CD14-positive monocyte (primary cell): ENCODE results near the gene NDUFS4. TPM values are rescaled to one million over a fixed set of nuclear protein-coding genes. Genes with fewer than 3 reads are reported as not detected.

Experiments
- DNase-seq, 3 donors: peaks; one replicate each; pipeline ENCODE4 v3.0.0-alpha.2; 2011 to 2022
- H2AFZ ChIP-seq: 2 replicates; pipeline ENCODE4 v1.6.0; 2012; ENCODE audit warnings: mild to moderate bottlenecking, low read depth, low read length, inconsistent platforms; ENCODE audit not compliant: insufficient read depth, poor library complexity, severe bottlenecking
- H3K27ac ChIP-seq, 2 donors: 1 replicate in 1 of 2; 2 replicates in 1 of 2; pipeline ENCODE4 v1.5.1; 2012 to 2013; ENCODE audit warnings: low read length in 2 of 2, control low read depth in 1 of 2, inconsistent platforms in 1 of 2, low read depth in 1 of 2, mild to moderate bottlenecking in 1 of 2
- H3K27me3 ChIP-seq, 2 donors: one replicate each; pipeline versions ENCODE4 v1.6.0 to v1.6.1; 2011 to 2013; ENCODE audit warnings: low read length in 2 of 2; ENCODE audit not compliant: control insufficient read depth in 2 of 2, insufficient read depth in 2 of 2
- H3K36me3 ChIP-seq, 2 donors: replicated peaks in 1 of 2; 1 replicate in 1 of 2; 2 replicates in 1 of 2; pipeline versions ENCODE4 v1.5.1 to v1.6.1; 2012 to 2013; ENCODE audit warnings: low read length in 2 of 2, control low read depth in 1 of 2, inconsistent platforms in 1 of 2, mild to moderate bottlenecking in 1 of 2; ENCODE audit not compliant: insufficient read depth in 2 of 2, control insufficient read depth in 1 of 2
- H3K4me1 ChIP-seq, 2 donors: 1 replicate in 1 of 2; 2 replicates in 1 of 2; pipeline versions ENCODE4 v1.5.1 to v1.6.1; 2012 to 2013; ENCODE audit warnings: low read length in 2 of 2, control low read depth in 1 of 2, inconsistent platforms in 1 of 2, mild to moderate bottlenecking in 1 of 2, moderate library complexity in 1 of 2; ENCODE audit not compliant: insufficient read depth in 2 of 2, control insufficient read depth in 1 of 2
- H3K4me2 ChIP-seq: replicated peaks from 2 replicates; pipeline ENCODE3; 2012; ENCODE audit warnings: low read length, moderate library complexity, mild to moderate bottlenecking; ENCODE audit not compliant: poor library complexity, severe bottlenecking; ENCODE audit errors: extremely low read depth
- H3K4me3 ChIP-seq, 3 experiments: fragments of 200-600 bp in 1 of 3; sonication (generic) in 1 of 3; replicated peaks in 1 of 3; 1 replicate in 2 of 3; 2 replicates in 1 of 3; pipeline ENCODE4 v1.5.1; 2011 to 2013; ENCODE audit warnings: low read length in 3 of 3, mild to moderate bottlenecking in 3 of 3, control low read depth in 2 of 3, low read depth in 2 of 3, inconsistent platforms in 1 of 3, moderate library complexity in 1 of 3
- H3K79me2 ChIP-seq: 2 replicates; pipeline ENCODE4 v1.6.0; 2012; ENCODE audit warnings: mild to moderate bottlenecking, control low read depth, inconsistent platforms, low read length, moderate library complexity; ENCODE audit not compliant: insufficient read depth
- H3K9ac ChIP-seq: 2 replicates; pipeline ENCODE4 v1.6.0; 2017; ENCODE audit warnings: low read length, mild to moderate bottlenecking; ENCODE audit not compliant: insufficient read depth, poor library complexity, severe bottlenecking
- H3K9me3 ChIP-seq, 2 donors: replicated peaks in 1 of 2; 1 replicate in 1 of 2; 2 replicates in 1 of 2; pipeline versions ENCODE4 v1.5.1 to v1.6.1; 2012 to 2013; ENCODE audit warnings: low read length in 2 of 2, control low read depth in 1 of 2; ENCODE audit not compliant: control insufficient read depth in 1 of 2, insufficient read depth in 1 of 2
- H4K20me1 ChIP-seq: 2 replicates; pipeline ENCODE4 v1.6.0; 2012; ENCODE audit warnings: mild to moderate bottlenecking, low read length, control low read depth, moderate library complexity; ENCODE audit not compliant: insufficient read depth
- H3K27ac Mint-ChIP-seq, 7 donors: one replicate each; pipeline ENCODE4 v1.8.0; 2020; ENCODE audit warnings: mild to moderate bottlenecking in 7 of 7, mixed read lengths in 7 of 7, moderate library complexity in 6 of 7, inconsistent platforms in 2 of 7
- H3K27me3 Mint-ChIP-seq, 3 donors: one replicate each; pipeline ENCODE4 v1.8.0; 2021 to 2022; ENCODE audit warnings: low read depth in 3 of 3, mild to moderate bottlenecking in 3 of 3, mixed read lengths in 3 of 3, moderate library complexity in 3 of 3, inconsistent platforms in 1 of 3
- H3K36me3 Mint-ChIP-seq, 2 donors: one replicate each; pipeline ENCODE4 v1.8.0; 2020; ENCODE audit warnings: mixed read lengths in 2 of 2, inconsistent platforms in 1 of 2, mild to moderate bottlenecking in 1 of 2
- H3K4me1 Mint-ChIP-seq: one replicate; pipeline ENCODE4 v1.8.0; 2020; ENCODE audit warnings: mild to moderate bottlenecking, mixed read lengths
- H3K4me3 Mint-ChIP-seq, 2 donors: one replicate each; pipeline ENCODE4 v1.8.0; 2020; ENCODE audit warnings: mild to moderate bottlenecking in 2 of 2, mixed read lengths in 2 of 2, moderate library complexity in 1 of 2
- H3K9me3 Mint-ChIP-seq, 7 donors: one replicate each; pipeline ENCODE4 v1.8.0; 2020 to 2022; ENCODE audit warnings: mixed read lengths in 7 of 7, mild to moderate bottlenecking in 6 of 7, moderate library complexity in 6 of 7, inconsistent platforms in 2 of 7
- WGBS: methylation state at CpG from one replicate; pipeline ENCODE4 v1.1.5; 2013; ENCODE audit warnings: missing lambda C conversion rate; ENCODE audit not compliant: insufficient coverage; 5-methylcytosine and 5-hydroxymethylcytosine counted together
- intact Hi-C, 2 donors: fragments of 100-400 bp; cut with micrococcal nuclease; formaldehyde crosslinking; loops; one replicate each; pipeline versions ENCODE4 v1.15.0 to v1.15.1; 2023
- polyA plus RNA-seq, 3 donors: library from polyadenylated mRNA; depleted of rRNA in 1 of 3; unstranded in 2 of 3; stranded (reverse) in 1 of 3; fragments of 300-500 nt in 2 of 3; fragments of >200 nt in 1 of 3; fragmentation: Illumina TruSeq in 2 of 3; gene quantifications; 1 replicate in 2 of 3; 2 replicates in 1 of 3; pipeline ENCODE4 v1.2.3, GENCODE V29; 2012 to 2021
- TF ChIP-seq, protein P1 (sequence below): fragments of 200-600 bp; IDR thresholded peaks from one replicate; pipeline ENCODE4 v1.8.0; 2022; ENCODE audit warnings: antibody characterized with exemption, mild to moderate bottlenecking

NDUFS4 gene
- polyA plus RNA-seq, 3 donors, result 42.5 to 118 (median 111) TPM

DNA sequence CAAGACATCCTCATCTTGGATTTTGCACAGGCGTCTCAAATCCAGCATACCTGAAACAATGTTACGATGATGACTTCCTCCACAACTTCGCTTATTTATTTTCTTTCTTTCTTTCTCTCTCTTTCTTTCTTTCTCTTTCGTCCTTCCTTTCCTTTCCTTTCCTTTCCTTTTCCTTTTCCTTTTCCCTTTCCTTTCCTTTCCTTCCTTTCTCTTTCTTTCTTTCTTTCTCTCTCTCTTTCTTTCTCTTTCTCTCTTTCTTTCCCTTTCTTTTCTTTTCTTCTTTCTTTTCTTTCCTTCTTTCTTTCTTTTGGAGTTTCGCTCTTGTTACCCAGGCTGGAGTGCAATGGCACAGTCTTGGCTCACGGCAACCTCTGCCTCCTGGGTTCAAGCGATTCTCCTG lies 20.1 kb downstream of the NDUFS4 start:
- no peaks in the 10 kb centered on the region for H3K27me3 ChIP-seq
- H3K27me3 Mint-ChIP-seq, result peaks cover 0 to 2% (median 2%) of the 10 kb centered on the region in 3 donors
- no peak overlapping the region for H3K9ac ChIP-seq
- no peak overlapping the region for H3K4me2 ChIP-seq
- peaks cover 91% of the 10 kb centered on the region for H3K79me2 ChIP-seq
- intact Hi-C loops, result no loop called here
- no peak for DNase-seq
- no peak overlapping the region for H2AFZ ChIP-seq
- WGBS, result 94% methylated on average over 7 of the region's 7 CpGs
- peaks cover 0 to 10% (median 2%) of the 10 kb centered on the region in 7 donors for H3K9me3 Mint-ChIP-seq
- TF ChIP-seq, protein P1, sequence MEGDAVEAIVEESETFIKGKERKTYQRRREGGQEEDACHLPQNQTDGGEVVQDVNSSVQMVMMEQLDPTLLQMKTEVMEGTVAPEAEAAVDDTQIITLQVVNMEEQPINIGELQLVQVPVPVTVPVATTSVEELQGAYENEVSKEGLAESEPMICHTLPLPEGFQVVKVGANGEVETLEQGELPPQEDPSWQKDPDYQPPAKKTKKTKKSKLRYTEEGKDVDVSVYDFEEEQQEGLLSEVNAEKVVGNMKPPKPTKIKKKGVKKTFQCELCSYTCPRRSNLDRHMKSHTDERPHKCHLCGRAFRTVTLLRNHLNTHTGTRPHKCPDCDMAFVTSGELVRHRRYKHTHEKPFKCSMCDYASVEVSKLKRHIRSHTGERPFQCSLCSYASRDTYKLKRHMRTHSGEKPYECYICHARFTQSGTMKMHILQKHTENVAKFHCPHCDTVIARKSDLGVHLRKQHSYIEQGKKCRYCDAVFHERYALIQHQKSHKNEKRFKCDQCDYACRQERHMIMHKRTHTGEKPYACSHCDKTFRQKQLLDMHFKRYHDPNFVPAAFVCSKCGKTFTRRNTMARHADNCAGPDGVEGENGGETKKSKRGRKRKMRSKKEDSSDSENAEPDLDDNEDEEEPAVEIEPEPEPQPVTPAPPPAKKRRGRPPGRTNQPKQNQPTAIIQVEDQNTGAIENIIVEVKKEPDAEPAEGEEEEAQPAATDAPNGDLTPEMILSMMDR, result no peak
- peaks cover 71% of the 10 kb centered on the region for H4K20me1 ChIP-seq
- no peak overlapping the region for H3K27ac ChIP-seq
- peaks cover 0 to 12% of the 10 kb centered on the region in 2 donors for H3K36me3 Mint-ChIP-seq
- H3K4me1 Mint-ChIP-seq, result peaks cover 11% of the 10 kb centered on the region
- H3K4me3 Mint-ChIP-seq, result peak overlapping the region in 1 of 2 donors; percentile 25
- H3K36me3 ChIP-seq, result no peaks in the 10 kb centered on the region
- H3K9me3 ChIP-seq, result no peaks in the 10 kb centered on the region
- no peak overlapping the region for H3K4me3 ChIP-seq
- peak overlapping the region in 2 of 7 donors; percentile 15 to 27 for H3K27ac Mint-ChIP-seq
- no peaks in the 10 kb centered on the region for H3K4me1 ChIP-seq

DNA sequence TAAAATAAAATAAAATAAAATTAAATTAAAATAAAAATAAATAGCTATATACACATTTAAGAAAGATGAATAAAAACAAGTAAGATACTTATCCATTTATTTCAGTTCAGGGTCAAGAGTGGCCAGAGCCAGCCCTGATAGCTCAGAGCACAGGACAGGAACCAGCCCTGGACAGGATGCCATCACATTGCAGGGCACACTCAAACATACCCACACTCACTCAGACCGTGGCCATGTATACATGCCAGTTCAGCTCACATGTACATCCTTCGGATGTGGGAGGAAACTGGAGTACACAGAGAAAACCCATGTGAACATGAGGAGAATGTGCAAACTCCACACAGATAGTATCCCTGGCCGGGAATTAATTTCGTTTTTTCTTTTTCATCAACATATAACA lies 21.8 kb downstream of the NDUFS4 start:
- TF ChIP-seq, protein P1, result no peak
- peaks cover 0 to 16% (median 2%) of the 10 kb centered on the region in 7 donors for H3K9me3 Mint-ChIP-seq
- intact Hi-C loops, result no loop called here
- DNase-seq, result no peak
- H3K9me3 ChIP-seq, result no peaks in the 10 kb centered on the region
- H3K36me3 Mint-ChIP-seq, result peaks cover 0 to 11% of the 10 kb centered on the region in 2 donors
- no peaks in the 10 kb centered on the region for H3K4me1 ChIP-seq
- H3K27me3 Mint-ChIP-seq, result peaks cover 0 to 2% (median 2%) of the 10 kb centered on the region in 3 donors
- H3K36me3 ChIP-seq, result no peaks in the 10 kb centered on the region
- no peak overlapping the region for H3K27ac Mint-ChIP-seq
- H3K27ac ChIP-seq, result no peak overlapping the region
- H3K4me1 Mint-ChIP-seq, result peaks cover 9% of the 10 kb centered on the region
- H3K27me3 ChIP-seq, result no peaks in the 10 kb centered on the region
- no CpG with 5 or more reads among the region's 4 CpGs for WGBS
- H3K4me3 Mint-ChIP-seq, result no peak overlapping the region
- no peak overlapping the region for H3K4me3 ChIP-seq
- H3K4me2 ChIP-seq, result no peak overlapping the region
- peaks cover 84% of the 10 kb centered on the region for H3K79me2 ChIP-seq
- H2AFZ ChIP-seq, result no peak overlapping the region
- H4K20me1 ChIP-seq, result peaks cover 55% of the 10 kb centered on the region
- H3K9ac ChIP-seq, result no peak overlapping the region
